NCI-H1436 (cell line): ENCODE measurements around the gene RAD51B.
"Not testable (repeated sequence)": the region's sequence is repeated elsewhere in the genome, so short reads cannot be mapped to it uniquely, and the experiment has no call there.

Experiments used
- DNase-seq: peaks from one replicate; lab custom pipeline; 2025; lab: John Stamatoyannopoulos, UW

RAD51B gene

GRCh38 chr14:68686724-68687123 lies 867.1 kb downstream of the RAD51B start:
- DNase-seq: no peak

- no peak for DNase-seq
Observed at GRCh38 chr14:68687746-68688145, 868.2 kb downstream of the RAD51B start.

- DNase-seq: no peak
Observed at GRCh38 chr14:68688872-68689371, 869.3 kb downstream of the RAD51B start.

GRCh38 chr14:68689511-68689910 lies 869.9 kb downstream of the RAD51B start:
- DNase-seq: no peak

GRCh38 chr14:68690089-68690958 lies 870.7 kb downstream of the RAD51B start:
- no peak for DNase-seq

GRCh38 chr14:68691031-68691791 lies 871.6 kb downstream of the RAD51B start:
- DNase-seq: no peak

- DNase-seq: no peak
Observed at GRCh38 chr14:68691792-68692118, 872.2 kb downstream of the RAD51B start.

- no peak for DNase-seq
Observed at GRCh38 chr14:68692216-68692615, 872.6 kb downstream of the RAD51B start.

- DNase-seq: no peak
Observed at GRCh38 chr14:68692916-68693771, 873.6 kb downstream of the RAD51B start.

GRCh38 chr14:68693926-68694325 lies 874.3 kb downstream of the RAD51B start:
- no peak for DNase-seq

- DNase-seq: no peak
Observed at GRCh38 chr14:68694516-68695235, 875.1 kb downstream of the RAD51B start.

- no peak for DNase-seq
Observed at GRCh38 chr14:68695326-68695768, 875.8 kb downstream of the RAD51B start.

GRCh38 chr14:68695856-68696255 lies 876.3 kb downstream of the RAD51B start:
- DNase-seq: no peak

GRCh38 chr14:68696266-68696665 lies 876.7 kb downstream of the RAD51B start:
- no peak for DNase-seq

GRCh38 chr14:68696721-68697495 lies 877.3 kb downstream of the RAD51B start:
- no peak for DNase-seq

GRCh38 chr14:68698773-68699172 lies 879.2 kb downstream of the RAD51B start:
- not testable (repeated sequence) for DNase-seq

GRCh38 chr14:68701001-68701741 lies 881.6 kb downstream of the RAD51B start:
- no peak for DNase-seq

GRCh38 chr14:68702135-68702534 lies 882.6 kb downstream of the RAD51B start:
- no peak for DNase-seq

- no peak for DNase-seq
Observed at GRCh38 chr14:68702578-68702977, 883.0 kb downstream of the RAD51B start.

- DNase-seq: no peak
Observed at GRCh38 chr14:68703093-68703492, 883.5 kb downstream of the RAD51B start.
